ENCODE results near the gene DGKZ. TPM values are rescaled to one million over a fixed set of nuclear protein-coding genes. Genes with fewer than 3 reads are reported as not detected.
"Not testable (repeated sequence)": the region's sequence is repeated elsewhere in the genome, so short reads cannot be mapped to it uniquely, and the experiment has no call there.

DGKZ gene
- 10 to 100 TPM; 26.6 to 53.1 (median 32.4) TPM for polyA plus RNA-seq (ENCODE audit: insufficient read depth in 1 of 5, insufficient read length in 5 of 5, low replicate concordance in 1 of 5)
- long read RNA-seq, donor 1, partial matches to known transcripts: 2,044 of 2,047 reads
- long read RNA-seq, donor 1, other reads (novel, unspliced or antisense): 0 of 2,047 reads
- long read RNA-seq, donor 2, partial matches to known transcripts: 655 of 656 reads
- long read RNA-seq, donor 2, other reads (novel, unspliced or antisense): 0 of 656 reads
- long read RNA-seq, donor 3, partial matches to known transcripts: 0 of 3 reads
- long read RNA-seq, donor 3, other reads (novel, unspliced or antisense): 0 of 3 reads
- long read RNA-seq, donor 4: 0 reads
- long read RNA-seq, donor 5, partial matches to known transcripts: 1,685 of 1,685 reads
- long read RNA-seq, donor 5, other reads (novel, unspliced or antisense): 0 of 1,685 reads
- long read RNA-seq, donor 6, partial matches to known transcripts: 9 of 17 reads
- long read RNA-seq, donor 6, other reads (novel, unspliced or antisense): 0 of 17 reads
- long read RNA-seq, donor 7, partial matches to known transcripts: 0 of 5 reads
- long read RNA-seq, donor 7, other reads (novel, unspliced or antisense): 0 of 5 reads
- long read RNA-seq, donor 8, partial matches to known transcripts: 0 of 1 reads
- long read RNA-seq, donor 8, other reads (novel, unspliced or antisense): 0 of 1 reads

GRCh38 chr11:46346886-46347636, at the start of gene DGKZ:
DGKZ (plus strand) TSS chr11:46347463; CDS start chr11:46347660, 197 bp downstream.
- peak; percentile 81 to 86 for DNase-seq

- no peak for DNase-seq
These were observed 48.4 kb upstream of the DGKZ start for GRCh38 chr11:46298699-46299433.

- no peak for DNase-seq
These were observed 47.8 kb upstream of the DGKZ start for GRCh38 chr11:46299451-46299961.

GRCh38 chr11:46300270-46300669, 47.0 kb upstream of the DGKZ start:
- no peak for DNase-seq

- DNase-seq: no peak
These were observed 44.4 kb upstream of the DGKZ start for GRCh38 chr11:46302866-46303265.

GRCh38 chr11:46304036-46304435, 43.2 kb upstream of the DGKZ start:
- DNase-seq: not testable (repeated sequence)

GRCh38 chr11:46304605-46305179, 42.6 kb upstream of the DGKZ start:
- DNase-seq: no peak

- DNase-seq: no peak
These were observed 42.0 kb upstream of the DGKZ start for GRCh38 chr11:46305295-46305694.

- DNase-seq: no peak
These were observed 40.9 kb upstream of the DGKZ start for GRCh38 chr11:46306296-46306853.

- DNase-seq: no peak
These were observed 39.9 kb upstream of the DGKZ start for GRCh38 chr11:46307369-46307768.

- no peak for DNase-seq
These were observed 39.4 kb upstream of the DGKZ start for GRCh38 chr11:46307785-46308341.

- no peak for DNase-seq
These were observed 38.4 kb upstream of the DGKZ start for GRCh38 chr11:46308631-46309419.

GRCh38 chr11:46309814-46310259, 37.4 kb upstream of the DGKZ start:
- no peak for DNase-seq

- DNase-seq: no peak
These were observed 32.1 kb upstream of the DGKZ start for GRCh38 chr11:46315033-46315738.

- no peak for DNase-seq
These were observed 31.3 kb upstream of the DGKZ start for GRCh38 chr11:46315783-46316563.

- DNase-seq: no peak
These were observed 28.2 kb upstream of the DGKZ start for GRCh38 chr11:46319074-46319453.

- DNase-seq: no peak
These were observed 25.5 kb upstream of the DGKZ start for GRCh38 chr11:46321757-46322156.

GRCh38 chr11:46322759-46323158, 24.5 kb upstream of the DGKZ start:
- no peak for DNase-seq
